ENCODE data around the gene C2orf49.

C2orf49 gene

DNA sequence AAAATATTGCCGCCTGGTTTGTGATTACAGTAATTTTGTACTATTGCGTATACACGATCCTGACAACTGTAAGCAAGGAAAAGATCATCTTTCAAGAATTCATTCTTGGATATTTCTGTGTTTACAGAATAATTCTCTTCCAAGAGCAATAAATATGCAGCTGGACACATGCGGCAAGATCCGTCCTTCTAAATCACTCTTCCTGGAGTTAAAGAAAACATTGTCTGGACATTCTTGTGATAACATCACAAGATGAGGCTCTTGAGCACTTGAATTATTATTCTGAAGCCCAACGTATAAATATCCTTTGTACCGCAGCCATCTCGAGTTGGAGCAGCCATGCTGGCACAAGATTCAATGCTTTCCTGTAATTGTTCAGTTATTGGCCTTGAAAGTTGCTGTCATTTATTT, 51.6 kb downstream of the C2orf49 start:
- DNase-seq (ENCODE audit: low read depth), result no peak
- H3K4me3 ChIP-seq (ENCODE audit: low read length), result no peak overlapping the region
- no peak for TF ChIP-seq CTCF (IDR thresholded peaks at IDR 0.05; ENCODE audit: insufficient read depth, low read depth, low read length, missing control alignments)

DNA sequence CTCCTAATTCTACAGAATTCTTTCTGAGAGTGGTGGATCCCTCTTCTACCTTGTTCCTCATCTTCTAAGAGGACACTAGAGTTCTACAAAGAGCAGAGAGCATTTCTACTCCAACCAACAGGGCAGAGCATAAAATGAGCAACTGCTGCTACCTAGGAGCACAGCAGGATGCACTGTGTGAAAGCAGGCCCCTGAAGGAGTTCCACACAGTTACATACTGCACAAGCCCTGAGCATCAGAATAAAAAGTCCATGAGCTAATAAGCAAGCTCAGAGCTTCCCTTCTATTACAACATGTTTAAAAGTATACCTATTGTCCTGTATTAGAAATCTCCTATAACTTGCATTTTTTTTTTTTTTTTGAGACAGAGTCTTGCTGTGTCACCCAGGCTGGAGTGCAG, 53.1 kb downstream of the C2orf49 start:
- H3K4me3 ChIP-seq (ENCODE audit: low read length), result no peak overlapping the region
- TF ChIP-seq CTCF (IDR thresholded peaks at IDR 0.05; ENCODE audit: insufficient read depth, low read depth, low read length, missing control alignments), result no peak
- no peak for DNase-seq (ENCODE audit: low read depth)

GRCh38 chr2:105391058-105391627, 53.8 kb downstream of the C2orf49 start:
- H3K4me3 ChIP-seq (ENCODE audit: low read length), result no peak overlapping the region
- peak; percentile 54 for DNase-seq (ENCODE audit: low read depth)
- TF ChIP-seq CTCF (IDR thresholded peaks at IDR 0.05; ENCODE audit: insufficient read depth, low read depth, low read length, missing control alignments), result no peak

DNA sequence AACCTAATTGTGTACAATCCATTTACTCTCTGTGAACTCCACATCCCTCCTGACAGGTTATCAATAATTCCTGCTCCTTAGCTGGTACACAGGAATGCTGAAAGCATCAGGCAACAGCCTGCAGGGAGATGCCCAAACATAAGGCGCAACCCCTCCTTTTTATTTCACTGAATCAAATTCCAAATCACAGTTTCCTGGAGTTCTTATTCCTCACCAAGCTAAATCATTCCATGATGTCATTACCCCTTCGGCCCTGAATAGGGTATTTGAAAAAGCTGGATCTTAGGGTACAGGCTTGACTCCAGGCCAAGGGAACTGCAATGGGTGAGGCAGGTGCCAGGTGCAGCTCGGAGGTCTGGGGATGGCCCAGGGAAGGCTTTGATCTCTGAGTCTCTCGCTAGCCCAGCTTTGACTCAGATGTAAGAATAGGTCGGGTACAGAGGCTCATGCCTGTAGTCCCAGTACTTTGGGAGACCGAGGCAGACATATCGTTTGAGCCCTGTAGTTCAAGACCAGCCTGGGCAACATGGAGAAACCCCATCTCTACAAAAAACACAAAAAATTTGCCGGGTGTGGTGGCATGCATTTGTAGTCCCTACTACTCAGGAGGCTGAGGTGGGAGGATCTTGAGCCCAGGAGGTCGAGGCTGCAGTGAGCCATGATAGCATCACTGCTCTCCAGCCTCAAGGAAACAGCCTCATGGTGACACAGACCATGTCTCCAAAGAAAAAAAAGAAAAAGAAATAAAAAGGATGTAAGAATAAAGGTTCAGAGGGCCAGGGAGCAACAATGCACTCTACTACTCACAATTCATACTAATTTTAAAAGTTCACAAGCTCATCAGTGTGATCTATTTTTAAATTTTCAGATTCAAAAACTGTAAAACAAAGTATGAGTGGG, 54.7 kb downstream of the C2orf49 start:
- H3K4me3 ChIP-seq (ENCODE audit: low read length), result no peak overlapping the region

GRCh38 chr2:105393373-105394055, 56.2 kb downstream of the C2orf49 start:
- no peak for TF ChIP-seq CTCF (IDR thresholded peaks at IDR 0.05; ENCODE audit: insufficient read depth, low read depth, low read length, missing control alignments)
- no peak overlapping the region for H3K4me3 ChIP-seq (ENCODE audit: low read length)
- no peak for DNase-seq (ENCODE audit: low read depth)

More for the DNA sequence above, 54.7 kb downstream of the C2orf49 start:
- DNase-seq (ENCODE audit: low read depth), result no peak
- TF ChIP-seq CTCF (IDR thresholded peaks at IDR 0.05; ENCODE audit: insufficient read depth, low read depth, low read length, missing control alignments), result no peak

DNA sequence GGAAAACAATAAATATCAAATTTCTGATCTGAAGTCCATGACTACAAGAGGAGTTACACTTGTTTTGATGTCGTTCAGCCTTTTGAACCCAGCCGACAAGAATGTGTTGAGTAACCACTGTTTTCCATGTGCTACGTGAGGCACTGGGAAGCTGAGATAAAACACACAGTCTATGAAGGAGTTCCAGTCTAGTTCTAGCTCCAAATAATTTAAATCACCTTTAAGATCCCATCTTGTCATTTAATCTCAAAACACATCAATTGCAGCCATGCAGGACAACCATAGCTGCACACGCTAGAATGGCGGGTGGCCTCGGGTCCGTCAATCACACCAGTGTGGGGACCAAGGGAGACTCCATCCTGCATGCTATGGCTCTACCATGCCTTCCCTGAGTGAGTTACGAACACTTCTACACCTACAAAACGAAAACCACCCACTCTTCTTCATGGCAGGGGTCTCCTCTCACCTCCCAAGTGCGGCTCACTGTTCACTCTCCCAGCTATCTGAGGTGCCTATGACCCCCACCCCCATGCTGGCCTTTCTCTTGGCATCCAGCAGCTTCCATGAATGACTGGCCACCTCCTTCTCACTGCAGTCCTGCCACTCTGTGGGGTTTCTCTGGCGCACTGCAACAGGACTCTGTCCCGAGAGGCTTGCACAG, 57.7 kb downstream of the C2orf49 start:
- no peak overlapping the region for H3K4me3 ChIP-seq (ENCODE audit: low read length)
- TF ChIP-seq CTCF (IDR thresholded peaks at IDR 0.05; ENCODE audit: insufficient read depth, low read depth, low read length, missing control alignments), result no peak
- no peak for DNase-seq (ENCODE audit: low read depth)

All from epithelial cell of esophagus (primary cell).